ENCODE data around the gene KLHL29. TPM values are rescaled to one million over a fixed set of nuclear protein-coding genes. Genes with fewer than 3 reads are reported as not detected.

Gene KLHL29
- total RNA-seq, 1 experiment from 2014 or later, result 2.4 TPM

DNA sequence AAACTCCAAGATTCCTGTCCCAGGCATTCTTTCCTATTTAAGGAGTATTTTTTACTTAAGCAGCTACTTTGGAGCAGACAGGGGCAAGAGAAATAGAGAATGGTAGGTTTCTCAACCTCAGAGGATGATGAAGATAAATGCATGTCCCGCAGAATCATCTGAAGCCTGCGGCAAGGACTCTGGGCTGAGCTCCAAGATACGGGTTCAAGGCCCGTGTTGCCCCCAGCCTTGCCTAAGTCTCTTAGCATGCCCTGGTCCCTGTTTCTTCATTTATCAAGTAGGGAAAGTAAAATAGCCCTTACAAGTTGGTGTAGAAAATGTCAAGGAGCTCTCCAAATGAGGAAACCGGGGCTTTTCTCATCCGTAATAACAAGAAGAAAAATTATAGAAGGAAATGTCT lies 214.0 kb downstream of the KLHL29 start:
- no peaks in the 10 kb centered on the region for H3K79me1 ChIP-seq (ENCODE audit: insufficient read depth, low read depth, low read length, poor library complexity, severe bottlenecking)
- no peak overlapping the region for H4K5ac ChIP-seq (ENCODE audit: insufficient read length, low read depth, low read length)
- Mint-ChIP-seq H3K27ac (no peak overlapping the region; a peak in 1 of 7 replicates), H3K27me3 (ENCODE audit: low read depth) (no peaks in the 10 kb centered on the region; the same call in 1 of the 2 replicates), H3K4me1 (peaks cover 15 to 16% of the 10 kb centered on the region in 2 experiments), H3K9me3 (no peaks in the 10 kb centered on the region), H3K36me3 (ENCODE audit: insufficient read depth in 1 of 3, low read depth in 3 of 3) (no peaks in the 10 kb centered on the region), H3K4me3 (no peak overlapping the region)
- H3K56ac ChIP-seq (ENCODE audit: insufficient read length, low read depth, low read length), result no peak overlapping the region
- no peak for DNase-seq
- H4K8ac ChIP-seq (replicated peaks; ENCODE audit: insufficient read length, low read depth, low read length), result no peak overlapping the region
- no peak overlapping the region for H3K23ac ChIP-seq (ENCODE audit: insufficient read length, low read depth, low read length)
- WGBS (ENCODE audit: extremely low coverage, insufficient read length, low lambda C conversion rate), result no CpG with 5 or more reads among the region's 6 CpGs
- no peak overlapping the region for H2BK120ac ChIP-seq (ENCODE audit: low read depth, low read length, poor library complexity, severe bottlenecking)
- H3K4me2 ChIP-seq (ENCODE audit: insufficient read depth, insufficient read length, low read length), result no peak overlapping the region
- no peaks in the 10 kb centered on the region for H3K4me1 ChIP-seq (ENCODE audit: insufficient read depth, low read length)
- H3K23me2 ChIP-seq (ENCODE audit: insufficient read length, low read depth, low read length, poor library complexity, severe bottlenecking), result no peaks in the 10 kb centered on the region
- H2BK20ac ChIP-seq (ENCODE audit: low read depth, low read length, poor library complexity, severe bottlenecking), result no peak overlapping the region
- H2AFZ ChIP-seq (ENCODE audit: low read length), result no peak overlapping the region
- no peaks in the 10 kb centered on the region for H3K79me2 ChIP-seq (ENCODE audit: insufficient read depth, low read length)
- H2AK5ac ChIP-seq (ENCODE audit: insufficient read length, low read length), result no peak overlapping the region
- no peak overlapping the region for H3K27ac ChIP-seq (ENCODE audit: insufficient read length, low read depth, low read length)
- no peak overlapping the region for H3K14ac ChIP-seq (ENCODE audit: insufficient read depth, low read length)
- no peaks in the 10 kb centered on the region for H4K20me1 ChIP-seq (ENCODE audit: control insufficient read depth, insufficient read depth, insufficient read length)
- H2BK5ac ChIP-seq (ENCODE audit: insufficient read length, low read length), result no peak overlapping the region
- H4K91ac ChIP-seq (ENCODE audit: insufficient read length, low read depth, low read length), result no peak overlapping the region
- no peak overlapping the region for H3K9ac ChIP-seq (ENCODE audit: extremely low read depth, insufficient read length, low read length)
- no peak overlapping the region for H2BK15ac ChIP-seq (ENCODE audit: low read depth, low read length)
- TF ChIP-seq, protein P1, sequence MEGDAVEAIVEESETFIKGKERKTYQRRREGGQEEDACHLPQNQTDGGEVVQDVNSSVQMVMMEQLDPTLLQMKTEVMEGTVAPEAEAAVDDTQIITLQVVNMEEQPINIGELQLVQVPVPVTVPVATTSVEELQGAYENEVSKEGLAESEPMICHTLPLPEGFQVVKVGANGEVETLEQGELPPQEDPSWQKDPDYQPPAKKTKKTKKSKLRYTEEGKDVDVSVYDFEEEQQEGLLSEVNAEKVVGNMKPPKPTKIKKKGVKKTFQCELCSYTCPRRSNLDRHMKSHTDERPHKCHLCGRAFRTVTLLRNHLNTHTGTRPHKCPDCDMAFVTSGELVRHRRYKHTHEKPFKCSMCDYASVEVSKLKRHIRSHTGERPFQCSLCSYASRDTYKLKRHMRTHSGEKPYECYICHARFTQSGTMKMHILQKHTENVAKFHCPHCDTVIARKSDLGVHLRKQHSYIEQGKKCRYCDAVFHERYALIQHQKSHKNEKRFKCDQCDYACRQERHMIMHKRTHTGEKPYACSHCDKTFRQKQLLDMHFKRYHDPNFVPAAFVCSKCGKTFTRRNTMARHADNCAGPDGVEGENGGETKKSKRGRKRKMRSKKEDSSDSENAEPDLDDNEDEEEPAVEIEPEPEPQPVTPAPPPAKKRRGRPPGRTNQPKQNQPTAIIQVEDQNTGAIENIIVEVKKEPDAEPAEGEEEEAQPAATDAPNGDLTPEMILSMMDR (conservative IDR thresholded peaks at IDR 0.05), result no peak
- no peak overlapping the region for H3K4ac ChIP-seq (ENCODE audit: low read depth, low read length)
- no peak overlapping the region for H3K18ac ChIP-seq (ENCODE audit: insufficient read length, low read depth, low read length)
- H3K27me3 ChIP-seq (ENCODE audit: insufficient read depth, low read length), result no peaks in the 10 kb centered on the region
- no peak overlapping the region for H3T11ph ChIP-seq (ENCODE audit: low read length)
- H2BK12ac ChIP-seq (ENCODE audit: insufficient read length, low read depth, low read length), result no peak overlapping the region
- H3K9me3 ChIP-seq (ENCODE audit: control insufficient read depth, low read depth, low read length), result no peaks in the 10 kb centered on the region
